Right lobe of liver (tissue), 4 donors: ENCODE results near the gene KCNH5.

ENCODE experiments used
- POLR2A ChIP-seq: fragments of 450-650 bp; IDR thresholded peaks from one replicate; pipeline ENCODE4 v1.6.1; 2017; ENCODE audit warnings: antibody characterized with exemption, mild to moderate bottlenecking
- TF ChIP-seq, protein P1 (sequence below), 4 donors: fragments of 200-600 bp in 3 of 4; fragments of 450-650 bp in 1 of 4; IDR thresholded peaks; one replicate each; pipeline versions ENCODE4 v1.5.1 to v1.8.0; 2016 to 2022; ENCODE audit warnings: antibody characterized with exemption in 4 of 4, mild to moderate bottlenecking in 2 of 4
- donor health status: DM: no; HTN: no; CAD: no.
- donor health status: DM: no; HTN: no; CAD: no.
- donor health status: DM: no; HTN: yes; CAD: no.

DNA sequence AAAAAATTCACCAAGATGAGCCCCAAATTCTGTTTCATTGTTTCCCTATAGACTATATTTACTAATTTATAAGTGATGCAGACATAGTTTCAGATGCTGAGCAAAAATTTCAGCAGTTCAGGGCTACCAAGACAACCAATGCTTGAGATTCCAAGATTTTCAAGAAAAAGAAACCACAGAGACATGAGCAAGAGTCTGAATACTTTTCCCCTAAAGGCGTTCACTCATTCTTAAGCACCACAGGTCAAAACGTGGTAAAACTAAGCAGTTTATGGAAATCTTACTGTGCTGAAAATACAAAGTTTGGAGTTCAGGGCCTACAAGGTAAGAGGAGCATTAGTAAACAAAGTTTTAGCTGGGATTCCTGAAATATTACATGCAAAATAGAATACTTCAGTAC lies 221.2 kb downstream of the KCNH5 start:
- TF ChIP-seq, protein P1, sequence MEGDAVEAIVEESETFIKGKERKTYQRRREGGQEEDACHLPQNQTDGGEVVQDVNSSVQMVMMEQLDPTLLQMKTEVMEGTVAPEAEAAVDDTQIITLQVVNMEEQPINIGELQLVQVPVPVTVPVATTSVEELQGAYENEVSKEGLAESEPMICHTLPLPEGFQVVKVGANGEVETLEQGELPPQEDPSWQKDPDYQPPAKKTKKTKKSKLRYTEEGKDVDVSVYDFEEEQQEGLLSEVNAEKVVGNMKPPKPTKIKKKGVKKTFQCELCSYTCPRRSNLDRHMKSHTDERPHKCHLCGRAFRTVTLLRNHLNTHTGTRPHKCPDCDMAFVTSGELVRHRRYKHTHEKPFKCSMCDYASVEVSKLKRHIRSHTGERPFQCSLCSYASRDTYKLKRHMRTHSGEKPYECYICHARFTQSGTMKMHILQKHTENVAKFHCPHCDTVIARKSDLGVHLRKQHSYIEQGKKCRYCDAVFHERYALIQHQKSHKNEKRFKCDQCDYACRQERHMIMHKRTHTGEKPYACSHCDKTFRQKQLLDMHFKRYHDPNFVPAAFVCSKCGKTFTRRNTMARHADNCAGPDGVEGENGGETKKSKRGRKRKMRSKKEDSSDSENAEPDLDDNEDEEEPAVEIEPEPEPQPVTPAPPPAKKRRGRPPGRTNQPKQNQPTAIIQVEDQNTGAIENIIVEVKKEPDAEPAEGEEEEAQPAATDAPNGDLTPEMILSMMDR (IDR thresholded peaks at IDR 0.05) = no peak
- TF ChIP-seq POLR2A = no peak
